Measurements from ENCODE around the gene CYTL1. TPM values are rescaled to one million over a fixed set of nuclear protein-coding genes. Genes with fewer than 3 reads are reported as not detected.

CYTL1 gene
- total RNA-seq, 4 donors from 2014 or later = 0.49 to 0.97 (median 0.71) TPM; not detected in 1

GRCh38 chr4:5039800-5040199 is 20.5 kb upstream of the CYTL1 start:
- intact Hi-C loops (cut with DNase I; ENCODE audit: low total_unique reads) = no loop called here
- TF ChIP-seq CTCF (IDR thresholded peaks at IDR 0.05) (no peak), POLR2A (IDR thresholded peaks at IDR 0.05) (no peak)
- no peak overlapping the region for H3K4me3 ChIP-seq (ENCODE audit: low read depth, poor library complexity, severe bottlenecking)
- peak in 1 of 2 donors; percentile 61 for DNase-seq (ENCODE audit: low spot score in 2 of 2)
- 90 to 92% methylated on average over 5 to 7 of the region's 7 CpGs for WGBS, 2 donors

GRCh38 chr4:5037553-5038551 is 18.6 kb upstream of the CYTL1 start:
- DNase-seq (ENCODE audit: low spot score in 2 of 2) = peak; percentile 64 to 77
- H3K4me3 ChIP-seq (ENCODE audit: low read depth, poor library complexity, severe bottlenecking) = no peak overlapping the region
- 42 to 46% methylated on average over 8 of the region's 8 CpGs for WGBS, 2 donors
- TF ChIP-seq POLR2A (IDR thresholded peaks at IDR 0.05) (no peak), CTCF (IDR thresholded peaks at IDR 0.05) (no peak)
- intact Hi-C loops (cut with DNase I; ENCODE audit: low total_unique reads) = no loop called here

- TF ChIP-seq CTCF (IDR thresholded peaks at IDR 0.05) = no peak
- no peak for TF ChIP-seq POLR2A (IDR thresholded peaks at IDR 0.05)
- DNase-seq (ENCODE audit: low spot score in 2 of 2) = peak in 1 of 2 donors; percentile 23
- 26 to 28% methylated on average over 5 of the region's 5 CpGs for WGBS, 2 donors
- intact Hi-C loops (cut with DNase I; ENCODE audit: low total_unique reads) = no loop called here
- H3K4me3 ChIP-seq (ENCODE audit: low read depth, poor library complexity, severe bottlenecking) = no peak overlapping the region
These were observed 17.0 kb upstream of the CYTL1 start for GRCh38 chr4:5036239-5036638.

- WGBS, 2 donors = 68 to 76% methylated on average over 8 of the region's 8 CpGs
- DNase-seq (ENCODE audit: low spot score in 2 of 2) = no peak
- intact Hi-C loops (cut with DNase I; ENCODE audit: low total_unique reads) = no loop called here
- H3K4me3 ChIP-seq (ENCODE audit: low read depth, poor library complexity, severe bottlenecking) = no peak overlapping the region
- TF ChIP-seq CTCF (IDR thresholded peaks at IDR 0.05) (no peak), POLR2A (IDR thresholded peaks at IDR 0.05) (no peak)
These were observed 14.9 kb upstream of the CYTL1 start for GRCh38 chr4:5034206-5034605.

- no peak overlapping the region for H3K4me3 ChIP-seq (ENCODE audit: low read depth, poor library complexity, severe bottlenecking)
- WGBS, 2 donors = 18 to 24% methylated on average over 10 of the region's 10 CpGs
- intact Hi-C loops (cut with DNase I; ENCODE audit: low total_unique reads) = no loop called here
- TF ChIP-seq POLR2A (IDR thresholded peaks at IDR 0.05) (no peak), CTCF (IDR thresholded peaks at IDR 0.05) (no peak)
- DNase-seq (ENCODE audit: low spot score in 2 of 2) = peak in 1 of 2 donors; percentile 85
These were observed 14.1 kb upstream of the CYTL1 start for GRCh38 chr4:5033281-5033841.

All from lower leg skin (tissue), 4 donors.